Gastrocnemius medialis (tissue), 4 donors: Measurements from ENCODE around the gene VPS8. TPM values are rescaled to one million over a fixed set of nuclear protein-coding genes. Genes with fewer than 3 reads are reported as not detected.

Experiments used
- ATAC-seq, 2 donors: fragments of 150-250 bp; one replicate each; pipeline ENCODE4 v1.9.1; 2016
- DNase-seq, 2 donors: peaks; one replicate each; pipeline ENCODE4 v3.0.0-alpha.2; 2019
- H3K27ac ChIP-seq, 4 donors: fragments of 200-600 bp; sonication (generic); 1 replicate in 1 of 4; 2 replicates in 3 of 4; pipeline ENCODE4 v1.5.1; 2016 to 2018; ENCODE audit warnings: mild to moderate bottlenecking in 2 of 4, moderate library complexity in 1 of 4
- H3K27me3 ChIP-seq, 3 donors: fragments of 200-600 bp; sonication (generic) in 2 of 3; 1 replicate in 1 of 3; 2 replicates in 2 of 3; pipeline versions ENCODE4 v1.5.1 to v1.6.0; 2016 to 2019; ENCODE audit warnings: mild to moderate bottlenecking in 1 of 3, moderate library complexity in 1 of 3
- H3K36me3 ChIP-seq, 2 donors: fragments of 200-600 bp; sonication (generic) in 1 of 2; one replicate each; pipeline ENCODE4 v1.5.1; 2017 to 2018
- H3K4me1 ChIP-seq, 2 donors: fragments of 200-600 bp; sonication (generic) in 1 of 2; one replicate each; pipeline ENCODE4 v1.5.1; 2016 to 2017; ENCODE audit warnings: mild to moderate bottlenecking in 2 of 2
- H3K4me3 ChIP-seq, 4 donors: fragments of 200-600 bp; sonication (generic) in 3 of 4; 1 replicate in 1 of 4; 2 replicates in 3 of 4; pipeline ENCODE4 v1.5.1; 2016 to 2019; ENCODE audit warnings: mild to moderate bottlenecking in 2 of 4
- H3K9me3 ChIP-seq, 3 donors: fragments of 200-600 bp; sonication (generic) in 2 of 3; 1 replicate in 1 of 3; 2 replicates in 2 of 3; pipeline ENCODE4 v1.5.1; 2016 to 2019
- POLR2A ChIP-seq, 2 donors: fragments of 450-650 bp; IDR thresholded peaks; one replicate each; pipeline ENCODE4 v1.6.1; 2017; ENCODE audit warnings: antibody characterized with exemption in 2 of 2, mild to moderate bottlenecking in 2 of 2, moderate library complexity in 2 of 2
- in situ Hi-C, 4 donors: fragments of 200-750 bp; cut with MboI; loops; one replicate each; pipeline versions ENCODE4 v1.15.0 to v1.8.0; 2017; ENCODE audit warnings: low sequenced_read_pairs in 4 of 4
- intact Hi-C: fragments of 100-400 bp; cut with DNase I; formaldehyde crosslinking; loops from one replicate; pipeline ENCODE4 v1.15.1; 2023; ENCODE audit warnings: low total_unique reads
- total RNA-seq, 4 donors: library from RNA; depleted of rRNA; stranded (reverse); fragments of >200 nt; gene quantifications; one replicate each; pipeline versions ENCODE4 v1.1.0 to v1.2.3, GENCODE V29; 2016
- TF ChIP-seq, protein P1 (sequence below), 5 experiments: fragments of 450-650 bp in 3 of 5; fragments of 200-600 bp in 2 of 5; sonication (generic) in 2 of 5; IDR thresholded peaks in 4 of 5; conservative IDR thresholded peaks in 1 of 5; 1 replicate in 4 of 5; 2 replicates in 1 of 5; pipeline ENCODE4 v1.5.1; 2016 to 2019; ENCODE audit warnings: antibody characterized with exemption in 5 of 5, mild to moderate bottlenecking in 3 of 5, moderate library complexity in 3 of 5

Gene VPS8
- total RNA-seq, 4 donors from 2014 or later, result 37.2 to 64.1 (median 51.2) TPM

DNA sequence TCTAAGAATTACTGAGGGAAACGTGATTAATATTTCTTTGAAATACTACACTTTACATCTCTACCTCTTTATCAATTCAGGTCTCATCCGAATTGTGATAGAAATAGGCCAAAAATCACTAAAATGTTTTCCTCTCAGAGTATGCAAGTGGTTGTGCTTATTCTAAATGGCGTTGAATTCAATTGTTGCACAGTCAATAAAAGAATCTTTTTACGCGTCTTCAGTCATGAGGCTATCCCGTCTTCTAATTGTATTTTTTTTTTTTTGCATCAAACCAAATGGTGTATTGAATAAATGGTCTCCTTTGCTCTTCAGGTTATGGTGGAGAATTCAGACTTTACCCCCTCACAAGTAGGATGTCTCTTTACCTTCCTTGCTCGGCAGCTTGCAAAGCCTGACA, 112.6 kb downstream of the VPS8 start:
- H3K27me3 ChIP-seq, result no peaks in the 10 kb centered on the region
- intact Hi-C loops, result no loop called here
- no peak for ATAC-seq
- no peaks in the 10 kb centered on the region for H3K4me1 ChIP-seq
- H3K9me3 ChIP-seq, result no peaks in the 10 kb centered on the region
- peaks cover 0 to 91% of the 10 kb centered on the region in 2 donors for H3K36me3 ChIP-seq
- H3K27ac ChIP-seq, result no peak overlapping the region
- no peak for DNase-seq
- H3K4me3 ChIP-seq, result no peak overlapping the region
- in situ Hi-C loops, result no loop called here
- TF ChIP-seq, protein P1, sequence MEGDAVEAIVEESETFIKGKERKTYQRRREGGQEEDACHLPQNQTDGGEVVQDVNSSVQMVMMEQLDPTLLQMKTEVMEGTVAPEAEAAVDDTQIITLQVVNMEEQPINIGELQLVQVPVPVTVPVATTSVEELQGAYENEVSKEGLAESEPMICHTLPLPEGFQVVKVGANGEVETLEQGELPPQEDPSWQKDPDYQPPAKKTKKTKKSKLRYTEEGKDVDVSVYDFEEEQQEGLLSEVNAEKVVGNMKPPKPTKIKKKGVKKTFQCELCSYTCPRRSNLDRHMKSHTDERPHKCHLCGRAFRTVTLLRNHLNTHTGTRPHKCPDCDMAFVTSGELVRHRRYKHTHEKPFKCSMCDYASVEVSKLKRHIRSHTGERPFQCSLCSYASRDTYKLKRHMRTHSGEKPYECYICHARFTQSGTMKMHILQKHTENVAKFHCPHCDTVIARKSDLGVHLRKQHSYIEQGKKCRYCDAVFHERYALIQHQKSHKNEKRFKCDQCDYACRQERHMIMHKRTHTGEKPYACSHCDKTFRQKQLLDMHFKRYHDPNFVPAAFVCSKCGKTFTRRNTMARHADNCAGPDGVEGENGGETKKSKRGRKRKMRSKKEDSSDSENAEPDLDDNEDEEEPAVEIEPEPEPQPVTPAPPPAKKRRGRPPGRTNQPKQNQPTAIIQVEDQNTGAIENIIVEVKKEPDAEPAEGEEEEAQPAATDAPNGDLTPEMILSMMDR (IDR thresholded peaks at IDR 0.05 in 4 of 5, conservative IDR thresholded peaks at IDR 0.05 in 1 of 5), result no peak
- TF ChIP-seq POLR2A (IDR thresholded peaks at IDR 0.05), result no peak

DNA sequence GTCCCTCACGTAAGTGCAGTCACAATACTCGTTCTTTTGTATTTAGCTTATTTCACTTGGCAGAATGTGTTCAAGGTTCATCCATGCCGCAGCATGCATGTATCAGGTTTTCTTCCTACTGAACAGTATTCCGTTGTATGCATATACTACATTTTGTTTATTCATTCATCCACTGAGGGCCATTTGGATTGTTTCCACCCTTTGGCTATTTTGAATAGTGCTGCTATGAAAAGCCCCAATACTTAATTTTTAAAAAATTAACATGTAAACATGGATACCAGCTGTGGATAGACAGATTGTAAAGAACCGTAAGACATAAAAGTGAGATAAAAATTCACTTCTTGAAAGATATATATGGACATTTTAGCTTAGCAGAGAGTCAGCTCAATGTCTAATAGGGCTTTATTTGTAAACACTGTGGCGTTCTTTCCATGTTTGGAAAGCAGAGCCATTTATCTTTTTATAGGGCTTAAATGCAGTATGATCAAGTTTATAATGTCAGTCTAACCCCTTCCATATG, 115.9 kb downstream of the VPS8 start:
- no peak for TF ChIP-seq POLR2A (IDR thresholded peaks at IDR 0.05)
- TF ChIP-seq, protein P1 (IDR thresholded peaks at IDR 0.05 in 4 of 5, conservative IDR thresholded peaks at IDR 0.05 in 1 of 5), result no peak
- ATAC-seq (no peak), DNase-seq (no peak)
- Histone ChIP-seq H3K27me3 (no peaks in the 10 kb centered on the region), H3K4me1 (no peaks in the 10 kb centered on the region), H3K4me3 (no peak overlapping the region), H3K9me3 (no peaks in the 10 kb centered on the region), H3K36me3 (peaks cover 0 to 75% of the 10 kb centered on the region in 2 donors), H3K27ac (no peak overlapping the region)
- in situ Hi-C loops (no loop called here), intact Hi-C loops (no loop called here)

DNA sequence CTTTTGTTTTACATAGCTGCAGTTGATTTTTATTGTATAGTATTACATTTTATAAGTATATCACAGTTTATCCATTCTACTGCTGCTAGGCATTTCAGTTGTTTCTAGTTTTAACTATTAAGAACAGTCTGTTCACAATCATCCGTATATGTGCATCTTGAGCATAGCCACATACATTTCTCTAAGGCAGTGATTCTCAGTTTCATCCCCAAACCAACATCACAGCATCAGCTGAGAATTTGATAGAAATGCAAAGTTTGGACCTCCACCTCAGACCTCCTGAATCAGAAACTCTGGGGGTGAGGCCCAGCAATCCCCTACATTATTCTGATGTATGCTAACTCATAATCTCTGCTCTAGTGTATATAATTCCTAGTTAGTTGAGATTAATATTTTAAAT, 120.8 kb downstream of the VPS8 start:
- ATAC-seq, result no peak
- DNase-seq, result no peak
- TF ChIP-seq POLR2A (IDR thresholded peaks at IDR 0.05), result no peak
- TF ChIP-seq, protein P1 (IDR thresholded peaks at IDR 0.05 in 4 of 5, conservative IDR thresholded peaks at IDR 0.05 in 1 of 5), result no peak
- Histone ChIP-seq H3K4me1 (no peaks in the 10 kb centered on the region), H3K9me3 (no peaks in the 10 kb centered on the region), H3K4me3 (no peak overlapping the region), H3K36me3 (peaks cover 0 to 43% of the 10 kb centered on the region in 2 donors), H3K27me3 (no peaks in the 10 kb centered on the region), H3K27ac (no peak overlapping the region)
- intact Hi-C loops, result no loop called here
- in situ Hi-C loops, result no loop called here

DNA sequence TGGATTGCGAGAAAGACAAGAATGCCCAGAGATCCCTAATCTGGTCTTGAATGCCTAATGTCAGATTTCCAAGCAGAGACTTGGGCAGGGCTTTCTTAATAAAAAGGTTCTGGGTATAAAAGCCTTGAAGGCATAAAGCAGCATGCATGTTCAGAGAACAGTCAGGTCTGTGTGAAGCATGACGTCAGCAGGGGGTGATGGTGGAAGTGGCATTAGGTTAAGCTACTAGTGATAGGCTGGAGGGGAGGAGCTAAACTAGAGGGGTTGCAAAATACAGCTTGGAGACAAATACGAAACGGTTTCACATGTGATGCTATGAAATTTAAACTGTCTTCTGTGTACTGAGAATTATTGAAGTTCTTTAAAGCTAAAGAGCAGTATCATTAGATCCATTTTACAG, 125.6 kb downstream of the VPS8 start:
- Histone ChIP-seq H3K27me3 (no peaks in the 10 kb centered on the region), H3K4me3 (no peak overlapping the region), H3K27ac (no peak overlapping the region), H3K4me1 (no peaks in the 10 kb centered on the region), H3K36me3 (peaks cover 0 to 42% of the 10 kb centered on the region in 2 donors), H3K9me3 (no peaks in the 10 kb centered on the region)
- TF ChIP-seq, protein P1 (IDR thresholded peaks at IDR 0.05 in 4 of 5, conservative IDR thresholded peaks at IDR 0.05 in 1 of 5), result no peak
- no peak for TF ChIP-seq POLR2A (IDR thresholded peaks at IDR 0.05)
- in situ Hi-C loops (no loop called here), intact Hi-C loops (no loop called here)
- ATAC-seq (no peak), DNase-seq (no peak)

DNA sequence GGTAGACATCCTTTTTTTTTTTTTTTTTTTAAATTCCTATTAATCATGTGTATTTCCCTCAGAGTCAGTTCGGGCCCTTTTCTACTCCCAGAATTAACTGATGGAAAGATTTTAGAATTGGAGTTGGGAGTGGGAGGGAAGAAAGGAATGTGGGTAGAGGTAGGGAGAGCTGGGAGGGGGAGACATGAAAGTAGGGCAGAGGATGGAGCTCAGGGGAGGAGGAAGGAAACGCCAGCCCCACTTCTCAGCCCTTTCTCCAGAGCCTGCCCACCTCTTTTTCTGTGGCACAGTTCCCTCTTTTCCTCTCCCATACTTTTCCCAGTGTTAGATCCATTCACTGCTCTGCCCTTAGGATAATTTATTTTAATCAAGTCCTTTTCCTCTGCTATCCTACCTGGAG, 129.4 kb downstream of the VPS8 start:
- ATAC-seq (no peak), DNase-seq (no peak)
- Histone ChIP-seq H3K4me3 (no peak overlapping the region), H3K36me3 (peaks cover 0 to 61% of the 10 kb centered on the region in 2 donors), H3K9me3 (no peaks in the 10 kb centered on the region), H3K4me1 (no peaks in the 10 kb centered on the region), H3K27ac (no peak overlapping the region), H3K27me3 (no peaks in the 10 kb centered on the region)
- in situ Hi-C loops, result no loop called here
- intact Hi-C loops, result no loop called here
- no peak for TF ChIP-seq POLR2A (IDR thresholded peaks at IDR 0.05)
- TF ChIP-seq, protein P1 (IDR thresholded peaks at IDR 0.05 in 4 of 5, conservative IDR thresholded peaks at IDR 0.05 in 1 of 5), result no peak
